Measurements from ENCODE around the gene JPH2.

DNA sequence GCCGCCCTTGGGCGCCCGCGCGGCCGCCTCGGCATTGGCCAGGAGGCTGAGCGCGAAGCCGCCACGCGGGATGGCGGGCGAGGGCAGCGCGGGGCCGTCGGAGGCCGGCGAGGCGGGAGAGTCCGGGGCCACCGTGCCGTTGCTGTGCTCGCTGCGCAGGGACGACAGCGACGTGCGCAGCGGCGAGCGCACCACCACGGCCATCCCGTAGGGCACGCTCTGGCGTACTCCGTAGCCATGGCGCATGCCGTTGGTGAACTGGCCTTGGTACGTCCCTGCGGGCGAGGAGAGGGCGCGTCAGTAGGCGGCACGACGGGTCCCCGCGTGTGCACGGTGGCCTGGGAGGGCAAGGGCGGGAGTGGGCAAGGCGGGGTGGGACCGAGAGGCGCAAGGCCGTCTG is 26.9 kb downstream of the JPH2 start:
- TF ChIP-seq, protein P1, sequence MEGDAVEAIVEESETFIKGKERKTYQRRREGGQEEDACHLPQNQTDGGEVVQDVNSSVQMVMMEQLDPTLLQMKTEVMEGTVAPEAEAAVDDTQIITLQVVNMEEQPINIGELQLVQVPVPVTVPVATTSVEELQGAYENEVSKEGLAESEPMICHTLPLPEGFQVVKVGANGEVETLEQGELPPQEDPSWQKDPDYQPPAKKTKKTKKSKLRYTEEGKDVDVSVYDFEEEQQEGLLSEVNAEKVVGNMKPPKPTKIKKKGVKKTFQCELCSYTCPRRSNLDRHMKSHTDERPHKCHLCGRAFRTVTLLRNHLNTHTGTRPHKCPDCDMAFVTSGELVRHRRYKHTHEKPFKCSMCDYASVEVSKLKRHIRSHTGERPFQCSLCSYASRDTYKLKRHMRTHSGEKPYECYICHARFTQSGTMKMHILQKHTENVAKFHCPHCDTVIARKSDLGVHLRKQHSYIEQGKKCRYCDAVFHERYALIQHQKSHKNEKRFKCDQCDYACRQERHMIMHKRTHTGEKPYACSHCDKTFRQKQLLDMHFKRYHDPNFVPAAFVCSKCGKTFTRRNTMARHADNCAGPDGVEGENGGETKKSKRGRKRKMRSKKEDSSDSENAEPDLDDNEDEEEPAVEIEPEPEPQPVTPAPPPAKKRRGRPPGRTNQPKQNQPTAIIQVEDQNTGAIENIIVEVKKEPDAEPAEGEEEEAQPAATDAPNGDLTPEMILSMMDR (conservative IDR thresholded peaks at IDR 0.05; ENCODE audit: low read depth, low read length) = no peak
- TF ChIP-seq EZH2 (IDR thresholded peaks at IDR 0.05; ENCODE audit: low read length, unreplicated experiment) = no peak

Data from PC-3 (cell line).